Activated T-helper 1 cell treated with Interleukin-2 at 50 U/mL for 16 hours (primary cell): ENCODE data around the gene TANGO2.

Experiments used
- DNase-seq: peaks from one replicate; pipeline ENCODE4 v3.0.0-alpha.2; 2020; ENCODE audit warnings: low read depth

Gene TANGO2, protein sequence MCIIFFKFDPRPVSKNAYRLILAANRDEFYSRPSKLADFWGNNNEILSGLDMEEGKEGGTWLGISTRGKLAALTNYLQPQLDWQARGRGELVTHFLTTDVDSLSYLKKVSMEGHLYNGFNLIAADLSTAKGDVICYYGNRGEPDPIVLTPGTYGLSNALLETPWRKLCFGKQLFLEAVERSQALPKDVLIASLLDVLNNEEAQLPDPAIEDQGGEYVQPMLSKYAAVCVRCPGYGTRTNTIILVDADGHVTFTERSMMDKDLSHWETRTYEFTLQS

DNA sequence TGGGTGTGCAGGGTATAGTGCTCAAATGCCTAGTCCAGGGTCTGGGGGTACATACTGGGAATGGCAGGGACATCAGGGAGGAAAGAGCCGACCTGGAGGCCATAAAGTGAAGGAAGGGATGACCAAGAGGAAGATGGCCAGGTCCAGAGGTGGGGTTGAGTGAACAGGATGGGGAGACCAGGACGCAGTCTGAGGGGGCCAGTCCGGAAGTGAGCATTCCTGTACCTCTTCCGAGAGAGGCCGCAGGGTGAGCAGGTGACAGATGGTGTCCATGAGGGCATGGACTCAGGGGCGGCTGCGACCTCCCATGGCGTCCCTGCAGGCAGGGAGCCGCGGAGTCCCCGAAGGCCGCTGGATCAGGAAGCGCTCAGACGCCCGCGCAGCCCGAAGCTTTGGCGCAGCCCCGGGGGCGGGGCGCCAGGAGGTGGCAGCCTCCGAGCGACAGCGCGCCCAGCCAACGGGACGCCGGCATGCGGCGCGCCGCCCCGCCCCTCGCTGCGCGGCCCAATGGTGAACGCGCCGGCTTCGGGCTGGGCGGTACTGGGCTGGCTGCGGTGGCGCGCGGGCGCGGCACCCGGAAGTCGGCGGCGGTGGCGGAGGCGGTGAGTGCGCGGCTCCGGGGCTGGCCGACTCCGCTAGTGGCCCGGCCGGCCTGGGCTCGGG, at the start of gene TANGO2:
TSS of gene TANGO2 (plus strand) at position 578 of the 663 bp plus-strand sequence. CDS start 15,689 bp downstream, outside the sequence.
- DNase-seq, result peak; percentile 96

DNA sequence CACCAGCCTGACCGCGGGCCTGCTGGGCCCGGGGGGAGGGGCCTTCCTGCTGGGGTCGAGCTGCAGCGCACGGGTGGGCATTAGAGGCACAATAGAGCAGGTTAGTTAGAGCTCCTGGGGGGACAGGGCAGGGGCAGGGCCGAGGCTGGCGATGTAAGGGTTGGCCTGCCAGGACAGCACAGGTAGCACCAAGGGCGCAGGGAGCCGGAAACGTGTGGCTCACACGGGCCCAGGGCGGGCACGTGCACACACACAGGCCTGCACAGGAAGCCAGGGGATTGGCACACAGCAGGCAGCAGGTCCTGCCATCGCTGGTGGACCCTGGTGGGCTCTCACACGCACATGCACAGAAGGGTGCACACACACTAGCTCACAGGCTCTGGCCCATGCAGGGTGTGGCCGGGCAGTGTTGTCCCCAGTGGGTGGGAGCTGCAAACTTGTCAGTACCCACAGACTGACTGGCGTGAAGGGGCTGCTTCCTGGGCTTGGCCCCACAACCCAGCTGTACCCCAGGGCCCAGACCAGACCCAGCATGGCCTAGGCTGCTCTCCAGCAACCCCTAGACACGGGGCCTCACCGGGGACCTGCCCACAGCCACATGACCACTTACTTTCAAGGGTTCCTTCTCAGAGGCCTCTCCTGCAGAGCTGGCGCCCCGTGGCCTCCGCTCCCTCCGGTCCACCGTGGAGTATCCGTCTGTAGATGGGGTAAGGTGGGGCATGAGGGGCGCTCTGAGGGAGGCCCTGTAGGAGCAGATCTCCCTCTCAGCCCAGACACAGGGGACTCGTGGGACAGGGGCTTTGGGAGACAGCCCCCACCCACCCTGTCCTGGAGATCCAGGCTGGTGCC, 49.4 kb upstream of the TANGO2 start:
- no peak for DNase-seq

DNA sequence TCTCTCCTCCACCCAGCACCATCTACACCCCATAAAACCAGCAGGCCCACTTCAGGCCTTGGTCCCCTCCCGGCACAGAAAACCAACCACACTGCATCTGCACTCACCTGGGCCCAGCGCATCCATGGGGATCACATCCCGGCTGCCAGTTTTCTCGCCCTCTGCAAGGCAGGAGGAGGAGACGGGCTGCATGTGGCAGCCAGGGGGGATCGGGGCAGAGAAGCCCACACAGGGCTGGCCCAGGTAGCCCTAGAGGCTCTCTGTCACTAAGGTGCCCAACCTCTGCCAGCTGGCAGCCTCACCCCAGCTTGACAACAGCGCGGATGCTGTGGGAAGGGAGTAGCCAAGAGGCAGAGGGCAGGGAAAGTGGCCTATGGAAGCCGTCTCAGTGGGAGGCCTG, 48.7 kb upstream of the TANGO2 start:
- no peak for DNase-seq

DNA sequence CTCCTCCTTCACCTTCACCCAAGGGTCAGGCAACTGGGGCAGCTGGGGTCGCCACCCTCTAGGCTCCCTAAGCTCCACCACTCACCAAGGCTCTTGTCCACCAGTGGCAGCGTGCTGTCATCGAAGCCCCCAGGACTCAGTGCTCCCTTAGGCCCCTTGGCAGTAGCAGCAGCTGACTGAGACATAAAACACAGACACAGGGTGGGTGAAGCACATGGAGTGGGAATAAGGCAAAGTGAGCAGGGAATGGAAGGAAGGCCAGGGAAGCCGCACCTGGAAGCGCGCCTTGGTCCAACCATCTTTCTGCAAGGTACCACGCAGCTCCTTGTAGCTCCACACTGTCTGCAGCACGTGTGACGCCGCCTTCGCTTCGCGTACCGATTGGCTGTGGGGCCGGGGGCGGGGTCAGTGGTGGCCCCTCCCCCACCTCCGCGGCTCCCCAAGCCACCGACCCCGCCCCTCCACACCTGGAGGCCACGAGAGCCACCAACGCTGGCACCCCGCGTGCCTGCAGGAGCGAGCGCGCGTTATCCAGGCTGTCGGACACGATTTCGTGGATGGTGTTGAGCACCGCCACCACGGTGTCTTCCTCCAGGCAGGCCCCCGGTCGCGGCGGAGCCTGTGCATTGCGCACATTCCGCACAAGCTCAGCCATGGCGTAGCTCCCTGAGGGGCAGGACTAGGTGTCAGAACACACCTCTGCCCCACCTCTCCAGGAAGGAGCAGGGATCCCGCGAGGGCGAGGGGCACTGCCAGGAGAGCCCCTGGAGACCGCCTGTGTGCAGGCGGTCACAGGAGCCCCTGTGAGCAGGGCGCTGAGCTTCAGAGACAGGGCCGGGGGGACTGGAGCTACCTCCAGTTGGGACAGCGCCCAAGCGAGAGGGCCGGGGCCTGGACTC, 48.0 kb upstream of the TANGO2 start:
- no peak for DNase-seq

DNA sequence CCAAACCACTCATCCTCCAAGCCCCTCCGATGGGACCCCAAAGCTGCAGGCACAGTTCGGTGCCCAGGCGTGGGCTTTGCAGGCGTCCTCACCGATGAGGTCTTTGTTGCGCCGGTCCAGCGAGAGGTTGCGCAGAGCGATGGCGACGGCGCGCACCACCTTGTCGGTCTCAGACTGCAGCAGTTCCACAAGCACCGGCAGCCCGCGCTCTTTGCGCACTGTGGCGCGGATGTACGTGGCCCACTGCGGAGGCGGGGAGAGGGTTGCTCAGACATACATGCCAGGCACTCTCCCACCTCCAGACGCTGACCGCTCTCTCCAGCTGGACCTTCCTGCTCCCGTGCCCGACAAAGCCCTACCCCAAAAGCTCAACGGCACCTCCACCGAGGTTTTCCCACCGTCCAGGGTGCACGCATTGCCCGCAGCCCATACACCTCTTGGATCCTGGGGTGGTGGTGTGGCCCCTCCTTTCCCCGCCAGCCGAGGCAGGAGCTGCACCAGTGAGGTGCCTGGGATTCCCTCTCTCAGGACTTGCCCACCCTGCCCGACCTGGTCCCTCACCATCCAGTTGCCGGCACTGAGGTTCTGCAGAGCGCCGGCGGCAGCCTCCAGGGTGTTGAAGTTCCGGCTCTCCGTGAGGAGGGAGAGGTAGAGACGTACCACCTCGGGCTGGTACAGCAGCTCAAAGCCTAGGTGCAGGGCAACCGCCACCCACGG, 47.2 kb upstream of the TANGO2 start:
- no peak for DNase-seq

DNA sequence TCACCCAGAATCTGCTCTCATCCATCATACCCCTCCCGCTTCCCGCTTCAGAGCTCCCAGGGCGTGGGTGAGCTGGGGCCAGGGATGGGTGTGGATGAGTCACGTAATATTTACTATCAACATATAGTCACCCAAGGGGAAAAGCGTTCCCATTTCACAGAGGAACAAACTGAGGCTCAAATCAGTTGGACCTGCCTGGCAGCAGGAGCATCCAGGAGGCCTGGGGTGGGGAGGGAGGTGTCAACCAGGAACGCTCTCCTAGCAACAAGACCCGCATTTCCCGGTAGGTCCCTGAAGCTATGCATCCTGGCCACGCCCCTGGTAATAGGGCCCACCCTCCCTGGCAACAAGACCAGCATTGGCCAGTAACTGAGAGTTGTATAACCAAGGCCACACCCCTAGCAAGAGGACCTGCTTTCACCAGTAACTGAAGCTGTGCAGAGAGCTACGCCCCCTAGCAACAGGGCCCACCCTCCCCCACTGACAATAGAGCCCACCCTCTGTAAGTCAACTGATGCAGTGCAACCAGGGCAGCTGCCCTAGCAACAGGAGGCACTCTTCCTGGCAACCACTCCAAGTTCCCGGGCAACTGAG, 46.5 kb upstream of the TANGO2 start:
- no peak for DNase-seq

DNA sequence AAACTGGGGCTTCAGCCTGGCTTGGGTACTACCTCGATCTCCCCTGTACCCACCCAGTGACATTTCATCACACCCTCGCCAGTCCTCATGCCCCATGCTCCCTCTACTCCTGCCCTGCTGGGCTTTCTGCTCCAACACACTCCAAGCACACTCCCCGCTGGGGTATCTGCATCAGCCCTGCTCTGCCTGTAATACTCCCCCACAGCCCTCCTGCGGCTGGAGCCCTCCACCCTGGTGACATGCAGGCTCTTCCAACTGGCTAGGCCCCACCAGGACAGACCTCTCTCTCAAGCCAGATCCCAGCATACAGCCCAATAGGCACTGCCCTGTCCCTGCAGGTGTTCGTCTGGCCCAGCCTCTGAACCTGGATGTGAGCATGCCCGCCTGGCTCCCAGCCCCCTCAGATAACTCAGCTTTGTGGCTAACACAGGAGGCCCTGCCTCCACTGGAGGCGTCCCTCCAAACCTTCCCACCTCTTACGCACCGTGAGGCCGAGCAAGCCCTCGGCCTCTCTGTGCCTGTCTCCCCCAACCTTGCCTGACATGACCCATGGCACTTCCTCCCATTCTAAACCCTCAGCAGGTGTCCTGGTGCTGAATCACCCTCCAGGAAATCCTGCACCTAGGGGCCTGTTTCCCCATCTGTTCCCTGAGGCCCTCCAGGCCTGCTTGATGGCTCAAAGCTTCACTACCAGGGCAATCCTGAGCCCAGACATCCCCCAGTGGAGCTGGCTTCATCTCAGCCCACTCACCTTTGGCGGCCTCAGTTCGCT, 45.8 kb upstream of the TANGO2 start:
- DNase-seq, result no peak

DNA sequence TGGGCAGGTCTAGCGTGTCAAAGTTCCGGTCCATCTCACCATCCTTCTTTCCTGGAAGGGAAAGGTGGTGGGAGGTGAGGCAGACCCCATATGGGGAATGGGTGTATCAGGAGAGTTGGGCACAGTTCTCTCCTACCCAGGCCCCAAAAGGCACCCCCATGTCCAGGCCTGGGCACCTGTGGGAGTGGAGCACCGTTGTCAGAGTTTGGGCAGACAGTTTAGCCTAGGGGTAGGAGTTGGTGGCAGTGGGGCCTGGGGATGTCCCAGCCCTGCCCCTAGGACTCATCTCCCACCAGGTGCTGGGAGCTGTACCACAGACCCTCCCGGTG, 45.2 kb upstream of the TANGO2 start:
- DNase-seq, result no peak

DNA sequence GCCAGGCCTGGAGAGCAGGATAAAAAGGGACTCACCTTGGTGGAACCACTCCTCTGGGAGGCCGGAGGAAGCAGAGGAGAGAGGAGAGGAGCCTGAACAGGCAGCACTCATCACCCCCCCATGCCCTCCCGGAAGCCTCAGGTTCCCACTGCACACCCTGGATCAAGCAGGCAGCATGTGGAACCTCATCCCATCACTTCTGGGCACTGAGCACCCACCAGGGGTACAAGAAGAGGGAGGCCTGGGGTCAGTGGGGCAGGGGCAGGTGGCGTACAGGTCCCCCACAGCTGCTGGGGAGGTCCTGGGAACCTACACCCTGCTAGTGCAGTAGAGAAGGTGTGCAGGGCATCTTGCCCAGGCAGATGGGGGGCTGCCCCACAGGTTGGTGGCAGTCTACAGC, 44.2 kb upstream of the TANGO2 start:
- no peak for DNase-seq

DNA sequence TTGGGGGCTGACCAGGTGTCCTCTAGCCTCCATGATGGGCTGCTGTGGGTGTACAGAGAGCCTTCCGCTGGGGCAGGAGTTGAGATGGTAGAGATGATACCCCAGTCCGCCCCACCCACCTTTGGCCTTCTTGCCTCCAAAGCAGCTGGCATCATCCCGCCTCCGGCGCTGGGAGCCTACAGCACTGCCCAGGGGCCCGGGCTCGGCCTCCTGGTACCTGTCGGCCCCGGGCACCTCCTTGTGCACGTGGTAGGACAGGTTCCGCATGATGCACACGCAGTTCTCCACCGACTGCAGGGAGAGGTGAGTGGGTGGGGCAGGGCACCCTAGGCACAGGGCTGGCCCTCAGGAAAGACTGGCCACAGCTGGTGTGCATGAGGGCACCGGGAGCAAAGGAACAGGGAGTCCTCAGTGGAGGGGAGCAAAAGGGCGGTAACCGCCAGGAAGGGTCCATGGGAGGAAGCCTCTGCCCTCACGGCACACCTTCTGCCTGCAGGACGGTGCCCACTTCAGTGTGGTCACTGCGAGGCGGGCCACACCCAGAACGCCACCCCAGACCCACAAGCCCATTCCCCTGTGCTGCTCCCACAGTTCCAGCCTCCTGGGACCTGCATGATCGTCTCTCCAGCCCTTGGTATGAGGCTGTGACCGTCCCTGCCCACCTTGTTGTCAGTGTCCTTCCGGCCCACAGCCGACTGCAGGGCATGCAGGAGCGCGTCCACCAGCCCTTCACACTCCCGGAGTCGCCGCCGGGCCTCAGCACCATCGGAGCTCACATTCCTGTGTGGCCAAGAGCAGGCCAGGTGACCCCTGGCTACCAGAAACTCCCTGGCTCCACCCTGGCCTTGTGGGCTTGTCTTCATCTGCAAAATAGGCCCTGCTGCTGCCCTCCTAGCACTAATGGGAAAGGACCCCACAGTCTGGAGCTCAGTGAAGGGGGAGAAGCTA, 43.3 kb upstream of the TANGO2 start:
- DNase-seq, result no peak

DNA sequence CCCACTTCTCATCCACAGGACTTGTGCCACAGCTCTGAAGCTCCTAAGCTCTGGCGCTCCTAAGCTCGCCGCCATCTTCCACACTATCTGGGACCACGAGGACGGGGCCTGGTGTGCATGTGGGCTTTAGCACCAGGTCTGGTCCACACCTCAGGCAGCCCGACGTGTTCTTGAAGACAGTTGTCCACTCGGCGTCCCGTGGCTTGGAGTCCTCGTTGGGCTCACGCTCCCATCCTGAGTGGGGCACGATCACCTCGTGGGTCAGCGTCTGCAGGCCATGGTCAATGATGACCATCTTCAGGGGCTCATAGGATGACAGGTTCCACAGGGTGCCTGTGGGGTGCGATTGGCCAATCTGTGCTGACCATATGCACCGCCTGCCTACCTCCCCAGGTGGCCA, 42.2 kb upstream of the TANGO2 start:
- no peak for DNase-seq

DNA sequence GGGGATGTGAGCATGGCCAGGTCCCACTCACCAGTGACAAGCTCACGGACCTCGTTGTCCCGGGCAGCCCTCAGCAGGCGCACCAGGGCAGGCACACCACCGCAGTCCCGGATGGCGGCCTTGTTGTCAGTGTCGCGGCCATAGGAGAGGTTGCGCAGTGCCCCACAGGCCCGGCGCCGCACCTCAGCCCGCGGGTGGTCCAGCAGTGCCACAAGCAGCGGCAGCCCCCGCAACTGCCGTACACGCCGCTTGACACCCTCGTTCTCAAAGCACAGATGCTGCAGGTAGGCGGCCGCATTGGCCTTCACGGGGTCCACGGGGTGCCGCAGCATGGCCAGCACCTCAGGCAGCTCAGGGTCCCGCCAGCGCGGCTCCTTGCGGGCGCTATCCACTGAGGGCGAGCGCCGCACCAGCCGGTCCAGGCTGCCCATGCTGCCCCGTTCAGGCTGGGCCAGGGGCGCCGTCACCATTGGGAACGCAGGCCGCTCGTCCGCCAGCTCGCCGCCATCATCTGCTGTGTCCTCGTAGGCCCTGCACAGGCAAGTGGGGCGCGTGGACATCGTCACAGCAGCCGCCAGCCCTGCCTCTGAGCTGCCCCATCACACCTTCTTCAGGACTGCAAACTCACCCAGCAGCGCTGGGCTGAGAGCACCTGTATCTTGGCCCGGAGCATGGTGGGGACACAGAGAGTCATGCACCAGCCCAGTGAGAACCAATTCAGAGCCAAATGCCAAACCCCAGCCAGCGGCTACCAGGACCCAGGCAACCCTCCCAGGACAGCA, 41.0 kb upstream of the TANGO2 start:
- DNase-seq, result no peak

DNA sequence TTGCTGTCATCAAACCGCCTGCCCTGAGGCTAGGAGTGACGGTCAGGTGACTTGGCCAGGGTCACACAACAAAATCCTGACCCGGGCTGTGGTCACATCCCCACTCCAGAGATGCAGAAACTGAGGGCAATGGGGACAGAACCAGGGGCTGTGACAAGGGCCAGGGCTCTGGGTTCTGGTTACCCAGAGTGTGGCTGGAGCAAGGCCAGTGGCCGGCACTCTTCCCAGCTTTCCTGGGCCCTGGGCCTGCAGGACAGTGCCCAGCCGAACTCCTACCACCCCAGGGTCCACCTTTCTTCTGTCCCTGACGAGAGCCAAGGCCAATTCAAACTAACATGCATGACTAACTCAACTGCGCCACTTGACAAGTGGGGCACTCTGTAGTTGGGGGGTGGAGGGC, 40.1 kb upstream of the TANGO2 start:
- no peak for DNase-seq

DNA sequence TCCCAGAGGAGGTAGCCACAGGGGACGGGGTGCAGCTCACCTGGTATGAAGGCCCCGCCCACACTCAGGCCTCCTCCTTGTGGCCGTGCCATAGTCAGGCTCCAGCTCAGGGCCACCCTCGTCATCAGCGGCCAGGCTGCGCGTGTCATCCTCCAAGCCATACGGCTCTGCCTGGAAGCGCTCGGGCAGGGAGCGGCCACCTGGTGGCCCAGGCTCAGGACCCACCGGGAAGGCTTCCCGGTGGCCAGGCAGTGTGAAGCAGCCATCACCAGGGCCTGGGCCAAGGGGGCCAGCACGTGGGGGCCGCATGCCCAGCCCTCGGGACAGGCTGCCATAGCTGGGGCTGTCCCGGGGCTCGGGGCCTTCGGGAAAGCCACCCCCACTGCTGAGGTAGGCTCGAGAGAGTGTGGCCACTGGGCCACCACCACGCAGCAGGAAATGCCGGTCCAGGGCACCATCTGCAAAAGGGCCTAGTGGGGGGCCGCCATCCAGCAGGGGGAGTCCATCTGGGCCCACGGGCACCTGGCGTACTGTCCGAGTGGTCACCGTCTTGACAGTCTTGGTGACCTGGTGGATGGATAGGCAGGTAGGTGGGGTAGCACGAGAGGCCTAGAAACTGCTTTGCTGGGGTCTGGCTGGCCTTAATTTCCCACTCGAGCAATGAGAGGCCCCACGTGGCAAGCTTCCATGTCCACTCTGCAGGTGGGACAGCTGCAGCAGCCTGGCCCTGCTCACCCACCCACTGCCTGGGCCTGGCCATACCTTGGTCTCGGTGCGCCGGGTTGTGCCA, 39.5 kb upstream of the TANGO2 start:
- no peak for DNase-seq

DNA sequence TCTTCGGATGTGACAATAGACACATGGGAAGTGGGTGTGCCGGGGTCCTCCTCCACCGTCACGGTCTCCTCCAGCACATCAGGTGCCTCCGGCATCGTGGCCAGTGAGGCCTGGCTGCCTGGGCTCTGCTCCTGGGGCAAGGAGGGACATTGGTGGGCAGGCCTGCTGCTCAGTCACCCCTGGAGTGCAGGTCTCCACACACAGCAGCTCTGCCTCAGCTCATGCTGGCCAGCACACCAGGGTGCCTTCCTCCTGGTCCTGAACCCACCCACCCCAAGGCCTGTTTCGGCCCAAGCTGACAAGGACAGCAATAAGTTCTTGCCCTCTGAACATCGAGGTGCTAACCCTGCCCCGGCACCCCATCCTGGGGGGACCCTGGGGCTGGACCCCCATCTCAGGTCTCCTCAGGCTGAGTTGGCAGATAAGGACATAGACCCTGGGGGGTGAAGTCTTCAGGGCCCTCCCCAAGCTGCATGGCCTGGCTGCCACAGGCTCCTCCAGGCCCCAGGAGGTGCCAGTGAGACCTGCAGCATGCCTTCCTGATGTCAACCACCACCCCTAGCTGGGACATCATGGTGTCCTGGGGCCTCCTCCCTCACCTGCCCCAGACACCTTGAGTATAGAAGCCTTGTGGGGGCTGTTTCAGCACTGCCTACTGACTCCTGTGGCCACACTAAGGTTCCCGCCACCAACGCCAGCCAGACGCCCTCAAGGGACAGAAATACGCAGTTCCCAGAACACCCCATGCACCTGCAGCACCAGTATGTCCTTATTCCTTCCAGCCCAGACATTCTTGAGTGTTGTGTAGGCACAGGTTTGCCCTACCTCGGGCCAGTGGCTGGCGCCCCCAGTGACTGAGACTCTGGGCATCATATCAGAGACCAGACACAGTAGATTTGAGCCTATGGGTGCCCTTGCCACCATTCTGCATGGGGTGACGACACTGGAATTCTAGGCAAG, 38.7 kb upstream of the TANGO2 start:
- no peak for DNase-seq

DNA sequence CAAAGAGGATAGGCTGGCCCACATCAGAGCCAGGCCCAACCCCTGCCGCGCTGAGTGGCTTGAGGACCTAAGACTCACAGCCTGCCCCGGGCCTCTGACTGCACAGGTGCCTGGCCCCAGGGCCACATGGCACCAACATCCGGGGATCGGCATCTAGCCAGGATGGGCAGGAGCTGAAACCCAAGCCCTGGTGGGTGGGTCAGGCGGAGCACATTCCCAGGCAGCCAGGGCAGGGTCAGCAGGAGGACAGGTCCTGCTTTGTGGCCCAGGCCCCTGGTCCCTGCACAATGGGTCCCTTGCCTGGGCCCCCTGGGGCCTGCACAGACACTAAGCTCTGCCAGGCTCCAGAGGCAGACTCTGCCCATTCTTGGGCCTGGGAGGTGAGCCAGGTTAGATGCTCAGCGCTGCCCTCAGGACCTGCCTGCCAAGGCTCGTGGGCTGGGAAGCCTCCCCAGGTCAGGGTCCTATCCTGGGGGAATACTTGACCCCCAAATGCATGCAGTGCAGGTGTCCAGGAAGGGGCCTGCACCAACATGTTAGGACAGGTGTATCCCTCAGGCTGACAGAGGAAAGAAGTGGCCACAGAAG, 37.8 kb upstream of the TANGO2 start:
- no peak for DNase-seq
